Kidney (tissue), 22 donors: ENCODE data around the gene SERINC3. TPM values are rescaled to one million over a fixed set of nuclear protein-coding genes. Genes with fewer than 3 reads are reported as not detected.

Source experiments
- DNase-seq, 5 donors: peaks; one replicate each; pipeline ENCODE4 v3.0.0-alpha.2; 2013 to 2020
- FAIRE-seq: peaks from 2 replicates; lab custom pipeline; 2012; peaks lifted over from hg19 to GRCh38; lab: Jason Lieb, UNC
- H3K27ac ChIP-seq, 2 donors: one replicate each; pipeline ENCODE4 v1.7.0; 2013; ENCODE audit warnings: low read depth in 2 of 2, low read length in 2 of 2, inconsistent platforms in 1 of 2
- H3K27me3 ChIP-seq: one replicate; pipeline ENCODE4 v1.7.1; 2013; ENCODE audit warnings: low read length, inconsistent platforms; ENCODE audit not compliant: control insufficient read depth, insufficient read depth
- H3K36me3 ChIP-seq, 3 donors: one replicate each; pipeline versions ENCODE4 v1.7.0 to v1.7.1; 2013; ENCODE audit warnings: low read length in 3 of 3, control low read depth in 1 of 3, inconsistent platforms in 1 of 3; ENCODE audit not compliant: insufficient read depth in 3 of 3, control insufficient read depth in 2 of 3
- H3K4me1 ChIP-seq, 3 donors: one replicate each; pipeline versions ENCODE4 v1.7.0 to v1.7.1; 2013; ENCODE audit warnings: low read length in 3 of 3, inconsistent platforms in 1 of 3, low read depth in 1 of 3; ENCODE audit not compliant: control insufficient read depth in 2 of 3, insufficient read depth in 2 of 3
- H3K4me3 ChIP-seq, 3 donors: one replicate each; pipeline versions ENCODE4 v1.7.0 to v1.8.1; 2013; ENCODE audit warnings: low read length in 3 of 3, control low read depth in 1 of 3, inconsistent platforms in 1 of 3
- H3K9ac ChIP-seq, 3 donors: one replicate each; pipeline versions ENCODE4 v1.7.0 to v1.7.1; 2013; ENCODE audit warnings: low read length in 3 of 3, control low read depth in 1 of 3, inconsistent platforms in 1 of 3
- H3K9me3 ChIP-seq, 3 donors: one replicate each; pipeline versions ENCODE4 v1.7.0 to v1.7.1; 2013; ENCODE audit warnings: low read length in 3 of 3, control low read depth in 1 of 3, inconsistent platforms in 1 of 3; ENCODE audit not compliant: control insufficient read depth in 2 of 3, insufficient read depth in 1 of 3
- CTCF ChIP-seq: IDR thresholded peaks from 3 replicates; pipeline ENCODE4 v1.5.1; 2012; ENCODE audit warnings: mild to moderate bottlenecking, moderate library complexity, borderline replicate concordance; ENCODE audit not compliant: insufficient read depth; ENCODE audit errors: extremely low read depth
- intact Hi-C: fragments of 100-400 bp; cut with DNase I; formaldehyde crosslinking; loops from one replicate; pipeline ENCODE4 v1.11.1; 2022
- long read RNA-seq, 10 donors: library from polyadenylated mRNA in 1 of 10; unstranded in 1 of 10; transcript quantifications; one replicate each; pipeline ENCODE4 v2.0.0 and lab custom pipeline, GENCODE V29; 2021 to 2026
- polyA plus RNA-seq: library from polyadenylated mRNA; stranded (reverse); fragments of 350-450 nt; fragmentation: Illumina TruSeq; extraction: RNeasy Lipid Tissue Mini Kit (QIAGEN cat#74804); gene quantifications from one replicate; pipeline ENCODE4 v1.2.3, GENCODE V29; 2014; ENCODE audit warnings: low read depth, low replicate concordance; ENCODE audit not compliant: insufficient read depth
- total RNA-seq: library from RNA; stranded (reverse); fragmentation: NEBNext Ultra II Directional; extraction: Animal tissue kit (Norgen Biotek cat#: 25700); gene quantifications from one replicate; pipeline ENCODE4 v1.2.1, GENCODE V29; 2021
- donor health status: control.
- donor health status: control.
- donor health status: control.
- donor health status: control.
- donor health status: control.
- donor health status: DM: yes; HTN: yes; CAD: no.
- donor health status: Normal renal cell carcinoma (clear cell type).

Gene SERINC3
- 90.4 TPM for total RNA-seq
- polyA plus RNA-seq = 41.6 TPM
- long read RNA-seq, donor 1, full-length matches to known transcripts = 20 of 20 reads
- long read RNA-seq, donor 1, partial matches to known transcripts = 0 of 20 reads
- long read RNA-seq, donor 1, other reads (novel, unspliced or antisense) = 0 of 20 reads
- long read RNA-seq, donor 2, full-length matches to known transcripts = 23 of 49 reads
- long read RNA-seq, donor 2, partial matches to known transcripts = 26 of 49 reads
- long read RNA-seq, donor 2, other reads (novel, unspliced or antisense) = 0 of 49 reads
- long read RNA-seq, donor 3, full-length matches to known transcripts = 17 of 22 reads
- long read RNA-seq, donor 3, partial matches to known transcripts = 5 of 22 reads
- long read RNA-seq, donor 3, other reads (novel, unspliced or antisense) = 0 of 22 reads
- long read RNA-seq, donor 4, full-length matches to known transcripts = 22 of 22 reads
- long read RNA-seq, donor 4, partial matches to known transcripts = 0 of 22 reads
- long read RNA-seq, donor 4, other reads (novel, unspliced or antisense) = 0 of 22 reads
- long read RNA-seq, donor 5, full-length matches to known transcripts = 1 of 1 reads
- long read RNA-seq, donor 5, partial matches to known transcripts = 0 of 1 reads
- long read RNA-seq, donor 5, other reads (novel, unspliced or antisense) = 0 of 1 reads
- long read RNA-seq, donor 6, full-length matches to known transcripts = 18 of 18 reads
- long read RNA-seq, donor 6, partial matches to known transcripts = 0 of 18 reads
- long read RNA-seq, donor 6, other reads (novel, unspliced or antisense) = 0 of 18 reads
- long read RNA-seq, donor 7, full-length matches to known transcripts = 64 of 76 reads
- long read RNA-seq, donor 7, partial matches to known transcripts = 5 of 76 reads
- long read RNA-seq, donor 7, other reads (novel, unspliced or antisense) = 7 of 76 reads
- long read RNA-seq, donor 8, full-length matches to known transcripts = 18 of 18 reads
- long read RNA-seq, donor 8, partial matches to known transcripts = 0 of 18 reads
- long read RNA-seq, donor 8, other reads (novel, unspliced or antisense) = 0 of 18 reads
- long read RNA-seq, donor 9, full-length matches to known transcripts = 5 of 5 reads
- long read RNA-seq, donor 9, partial matches to known transcripts = 0 of 5 reads
- long read RNA-seq, donor 9, other reads (novel, unspliced or antisense) = 0 of 5 reads
- long read RNA-seq, donor 10, full-length matches to known transcripts = 13 of 18 reads
- long read RNA-seq, donor 10, partial matches to known transcripts = 5 of 18 reads
- long read RNA-seq, donor 10, other reads (novel, unspliced or antisense) = 0 of 18 reads

DNA sequence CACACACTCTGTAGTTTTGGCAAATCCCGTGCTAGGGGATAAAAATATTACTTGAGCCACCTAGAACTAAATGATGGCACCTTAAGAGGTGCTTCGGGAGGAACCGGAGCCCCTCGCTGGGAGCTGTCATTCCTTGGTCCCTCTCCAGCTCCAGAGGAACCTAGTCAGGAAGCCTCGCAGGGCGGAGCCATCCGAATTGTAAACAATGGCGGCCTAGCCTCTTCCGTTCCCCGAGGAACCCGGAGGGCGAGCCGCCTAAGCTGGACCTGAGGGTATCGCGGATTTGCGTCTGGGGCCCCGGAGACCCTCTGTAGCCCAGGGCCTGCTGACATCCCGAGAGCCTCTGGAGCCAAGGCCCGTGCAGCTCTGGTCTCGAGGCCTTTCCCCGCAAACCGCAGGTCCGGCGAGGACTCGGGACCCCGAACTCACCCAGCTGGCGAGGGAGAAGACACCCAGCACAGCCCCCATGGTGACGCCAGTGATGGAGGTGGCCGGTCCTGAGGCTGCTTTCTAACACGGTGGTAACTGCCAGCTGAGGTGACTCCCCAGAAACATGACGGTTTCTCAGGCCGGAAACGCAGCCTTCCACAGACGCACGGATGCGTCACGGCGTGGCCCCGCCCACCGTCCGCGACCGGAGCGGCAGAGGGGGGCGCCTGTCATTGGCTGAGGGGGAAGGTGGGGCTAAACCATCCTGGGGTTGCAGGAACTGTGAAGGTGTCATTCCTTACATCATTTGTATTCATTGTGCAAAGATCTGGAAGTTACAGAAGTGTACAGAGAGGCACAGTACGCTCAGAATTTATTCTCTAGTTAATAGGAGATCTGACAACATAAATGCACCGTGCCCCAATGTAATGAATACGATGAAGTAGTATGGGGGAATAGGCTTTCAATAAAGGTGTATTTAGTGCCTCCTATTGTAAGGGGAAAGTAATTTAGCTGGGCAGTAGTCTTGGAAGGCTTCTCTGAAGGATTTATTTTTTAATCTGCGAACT is at the start of gene SERINC3:
TSS of gene SERINC3 (minus strand) at position 587 of the 998 bp plus-strand sequence. CDS start at position 468, 119 bp downstream.
- no peaks in the 10 kb centered on the region for H3K36me3 ChIP-seq
- intact Hi-C loops = no loop called here
- peaks cover 0 to 17% (median 11%) of the 10 kb centered on the region in 3 donors for H3K4me1 ChIP-seq
- H3K27me3 ChIP-seq = no peaks in the 10 kb centered on the region
- peak within 1 kb of the TSS; percentile 74 to 99 (median 93) for H3K9ac ChIP-seq
- DNase-seq (peak; percentile 95 to 98 (median 97)), FAIRE-seq (peak; percentile 87)
- no peaks in the 10 kb centered on the region for H3K9me3 ChIP-seq
- TF ChIP-seq CTCF = no peak
- H3K4me3 ChIP-seq = peak within 1 kb of the TSS; percentile 84 to 97 (median 93)
- H3K27ac ChIP-seq = peak within 1 kb of the TSS; percentile 83 to 99

DNA sequence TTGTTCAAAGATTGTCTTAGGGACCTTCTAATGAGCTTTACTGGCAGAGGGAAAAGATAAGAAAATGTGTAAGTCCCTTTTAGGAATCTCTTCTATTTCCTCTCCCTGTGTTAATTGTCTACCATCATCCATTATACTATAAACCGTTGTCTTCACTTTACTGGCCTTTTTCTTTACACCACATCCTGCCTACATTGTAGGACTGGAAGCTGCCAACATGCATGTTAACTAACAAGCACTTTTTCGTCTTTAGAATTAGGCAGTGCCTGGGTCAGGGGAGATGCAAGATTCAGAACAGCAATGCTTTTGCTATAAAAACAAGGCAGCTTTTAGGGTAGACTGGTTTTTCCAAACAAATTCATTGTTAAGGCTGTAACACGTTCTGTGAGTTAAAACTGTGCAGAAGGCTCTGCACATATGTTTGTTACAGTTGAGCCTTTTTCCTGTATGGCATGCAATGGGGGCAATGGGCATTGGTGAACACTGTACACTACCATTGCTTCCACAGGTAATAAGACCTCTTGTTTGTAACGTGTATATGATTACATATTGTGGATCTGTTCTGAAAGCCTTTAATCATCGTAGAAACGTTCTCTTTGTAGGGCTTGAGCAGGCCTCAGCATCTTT is 49.6 kb upstream of the SERINC3 start:
- H3K9ac ChIP-seq = no peak overlapping the region
- no peak overlapping the region for H3K27ac ChIP-seq
- H3K4me1 ChIP-seq = peaks cover 3 to 17% (median 15%) of the 10 kb centered on the region in 3 donors
- intact Hi-C loops = no loop called here
- peaks cover 0 to 4% (median 0%) of the 10 kb centered on the region in 3 donors for H3K36me3 ChIP-seq
- H3K9me3 ChIP-seq = no peaks in the 10 kb centered on the region
- TF ChIP-seq CTCF = no peak
- H3K4me3 ChIP-seq = no peak overlapping the region
- H3K27me3 ChIP-seq = no peaks in the 10 kb centered on the region
- FAIRE-seq = no peak
- no peak for DNase-seq
